WI38 (cell line): ENCODE results near the gene BTBD2.

Source experiments
- H3K4me3 ChIP-seq: 2 replicates; pipeline ENCODE4 v1.5.1; 2011; ENCODE audit warnings: low read depth, mild to moderate bottlenecking, control low read depth, low read length
- CTCF ChIP-seq: IDR thresholded peaks from 2 replicates; pipeline ENCODE4 v1.5.1; 2012; ENCODE audit warnings: low read depth, mild to moderate bottlenecking, control low read depth, low read length

BTBD2 gene

GRCh38 chr19:2048959-2049740, 33.6 kb upstream of the BTBD2 start:
- TF ChIP-seq CTCF = no peak
- H3K4me3 ChIP-seq = peak overlapping the region; percentile 84

DNA sequence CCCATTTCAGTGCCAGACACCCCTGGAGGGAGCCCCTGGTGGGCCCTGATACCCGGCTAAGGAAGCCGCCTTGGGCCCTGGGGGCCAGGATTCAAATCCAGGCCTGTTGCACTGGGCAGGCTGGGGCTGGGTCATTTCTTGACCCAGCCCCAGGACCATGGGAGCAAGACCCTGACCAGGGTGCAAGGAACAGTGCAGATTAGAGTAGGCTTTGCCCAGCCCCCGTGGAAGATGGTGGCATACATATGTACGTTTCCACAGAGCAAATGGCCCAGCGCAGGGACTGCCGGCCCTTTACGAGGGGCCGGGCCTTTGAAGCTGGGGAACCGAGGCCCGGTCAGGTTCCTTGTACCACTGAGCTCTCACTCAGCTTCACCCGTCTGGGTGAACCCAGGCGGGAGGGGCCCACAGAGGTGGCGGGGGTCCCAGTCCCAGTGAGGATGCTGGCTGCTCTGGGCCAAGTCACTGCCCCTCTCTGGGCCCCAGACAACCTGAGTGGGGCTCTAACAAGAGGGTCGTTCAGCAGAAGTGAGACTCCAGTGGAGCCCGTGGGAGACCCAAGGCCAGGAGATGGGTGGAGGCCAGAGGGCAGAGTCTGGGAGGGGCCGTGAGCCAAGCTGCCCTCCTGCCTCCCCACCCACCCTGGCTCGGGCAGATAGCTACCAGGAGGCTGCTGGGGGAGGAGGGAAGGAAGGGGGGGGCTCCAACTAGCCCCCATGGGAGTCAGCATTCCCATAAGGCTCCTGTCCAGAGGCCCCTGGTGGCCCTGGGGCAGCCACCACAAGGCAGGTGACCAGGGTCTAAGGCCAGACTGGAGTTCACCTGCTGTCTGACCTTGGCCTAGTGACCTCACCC, 32.8 kb upstream of the BTBD2 start:
- H3K4me3 ChIP-seq = no peak overlapping the region

DNA sequence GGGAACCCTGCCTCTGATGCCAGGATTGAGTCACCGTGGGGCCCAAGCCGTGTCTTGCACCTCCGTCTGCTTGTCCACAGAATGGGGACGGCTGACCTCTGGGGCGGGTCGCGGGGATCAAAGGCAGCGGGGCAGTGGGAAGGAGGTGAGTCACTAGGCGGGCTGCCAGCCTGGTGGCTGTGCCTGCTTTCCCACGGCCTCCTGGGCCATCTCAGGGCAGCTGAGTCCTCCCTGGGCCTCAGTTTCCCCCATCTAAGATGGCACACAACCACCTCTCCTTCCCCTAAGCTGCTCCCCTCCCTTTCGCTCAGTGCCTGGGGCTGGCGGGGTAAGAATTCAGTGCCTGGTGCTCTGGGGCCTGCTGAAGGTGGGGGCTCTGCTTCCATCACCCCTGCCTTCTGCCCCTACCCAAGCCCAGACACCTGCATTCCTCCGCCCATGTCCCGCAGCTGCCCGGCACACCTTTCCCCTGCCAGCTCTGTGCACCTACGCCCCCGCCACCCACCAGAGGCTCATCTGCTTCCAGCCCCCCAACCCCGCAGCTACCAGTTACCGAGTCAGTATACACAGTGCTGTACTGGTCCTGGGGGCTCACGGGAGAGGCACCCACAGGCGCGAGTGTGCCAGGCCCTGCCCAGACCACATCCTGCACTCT, 32.1 kb upstream of the BTBD2 start:
- H3K4me3 ChIP-seq = no peak overlapping the region
- no peak for TF ChIP-seq CTCF

More for the DNA sequence above, 32.8 kb upstream of the BTBD2 start:
- TF ChIP-seq CTCF = no peak

DNA sequence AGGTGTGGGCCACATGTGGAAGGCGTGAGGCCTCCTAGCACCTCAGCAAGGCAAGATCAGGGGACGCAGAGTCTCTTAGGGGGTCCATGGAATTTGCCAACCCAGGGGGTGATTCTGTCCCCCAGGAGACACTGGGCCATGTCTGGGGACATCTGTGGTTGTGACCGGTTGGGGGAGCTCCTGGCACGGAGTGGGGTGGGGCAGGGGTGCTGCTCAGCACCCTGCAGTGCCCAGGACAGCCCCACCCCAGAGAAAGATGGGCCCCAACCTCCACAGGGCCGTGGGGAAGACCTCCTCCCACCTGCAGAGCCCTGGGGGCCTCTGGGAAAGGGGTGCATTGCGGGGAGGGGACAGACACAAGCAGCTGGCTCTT, 31.5 kb upstream of the BTBD2 start:
- H3K4me3 ChIP-seq = no peak overlapping the region
- TF ChIP-seq CTCF = no peak

DNA sequence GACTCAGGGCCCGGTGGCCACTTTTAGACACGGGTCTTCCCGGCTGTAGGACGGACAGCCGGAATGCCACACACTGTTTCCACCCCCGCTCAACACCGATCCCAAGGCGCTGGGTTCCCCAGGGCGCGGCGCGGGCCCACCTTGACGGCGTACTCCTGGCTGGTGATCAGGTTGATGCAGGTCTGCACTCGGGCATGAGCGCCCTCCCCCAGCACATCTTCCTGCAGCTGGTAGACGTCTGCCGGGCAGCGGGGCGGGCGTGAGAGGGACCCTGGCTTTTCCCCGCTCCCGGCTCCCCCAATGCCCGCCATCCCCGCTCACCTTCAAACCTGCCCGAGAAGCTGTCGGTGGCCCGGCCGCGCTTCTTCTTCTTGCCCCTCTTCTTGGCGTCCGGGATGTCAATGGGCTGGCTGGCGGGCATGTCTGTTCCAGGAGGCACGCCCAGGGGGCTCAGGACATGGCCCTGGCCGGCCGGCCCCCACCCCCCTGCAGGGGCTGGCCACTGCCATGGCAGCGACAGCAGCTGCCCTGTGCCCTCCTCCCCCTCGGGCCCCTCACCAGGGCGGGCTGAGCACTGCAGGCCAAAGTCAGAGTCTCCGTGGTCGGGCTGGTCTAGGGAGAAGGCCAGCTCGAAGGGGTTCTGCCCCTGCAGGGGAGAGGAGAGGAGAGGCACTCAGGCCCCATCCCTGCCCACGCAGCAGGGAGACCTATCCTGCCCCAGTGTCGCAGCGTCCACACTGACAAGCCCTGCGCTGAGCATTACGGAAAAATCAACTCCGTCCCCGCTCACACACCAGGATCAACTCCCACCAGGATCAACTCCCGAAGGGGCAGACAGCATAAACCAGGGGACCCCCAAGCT, 30.8 kb upstream of the BTBD2 start:
- no peak for TF ChIP-seq CTCF
- no peak overlapping the region for H3K4me3 ChIP-seq

GRCh38 chr19:2045501-2046045, 30.1 kb upstream of the BTBD2 start:
- H3K4me3 ChIP-seq = no peak overlapping the region
- TF ChIP-seq CTCF = no peak
